Stimulated activated CD8-positive, alpha-beta memory T cell treated with anti-CD3 and anti-CD28 coated beads, Interleukin-12 subunit alpha, Interleukin-12 subunit beta, amount 100 ng/mL, for 1 hour (primary cell): Measurements from ENCODE around the gene IP6K1.

ENCODE experiments used
- DNase-seq: peaks from one replicate; pipeline ENCODE4 v3.0.0-alpha.2; 2020; ENCODE audit warnings: low read depth

IP6K1 gene

DNA sequence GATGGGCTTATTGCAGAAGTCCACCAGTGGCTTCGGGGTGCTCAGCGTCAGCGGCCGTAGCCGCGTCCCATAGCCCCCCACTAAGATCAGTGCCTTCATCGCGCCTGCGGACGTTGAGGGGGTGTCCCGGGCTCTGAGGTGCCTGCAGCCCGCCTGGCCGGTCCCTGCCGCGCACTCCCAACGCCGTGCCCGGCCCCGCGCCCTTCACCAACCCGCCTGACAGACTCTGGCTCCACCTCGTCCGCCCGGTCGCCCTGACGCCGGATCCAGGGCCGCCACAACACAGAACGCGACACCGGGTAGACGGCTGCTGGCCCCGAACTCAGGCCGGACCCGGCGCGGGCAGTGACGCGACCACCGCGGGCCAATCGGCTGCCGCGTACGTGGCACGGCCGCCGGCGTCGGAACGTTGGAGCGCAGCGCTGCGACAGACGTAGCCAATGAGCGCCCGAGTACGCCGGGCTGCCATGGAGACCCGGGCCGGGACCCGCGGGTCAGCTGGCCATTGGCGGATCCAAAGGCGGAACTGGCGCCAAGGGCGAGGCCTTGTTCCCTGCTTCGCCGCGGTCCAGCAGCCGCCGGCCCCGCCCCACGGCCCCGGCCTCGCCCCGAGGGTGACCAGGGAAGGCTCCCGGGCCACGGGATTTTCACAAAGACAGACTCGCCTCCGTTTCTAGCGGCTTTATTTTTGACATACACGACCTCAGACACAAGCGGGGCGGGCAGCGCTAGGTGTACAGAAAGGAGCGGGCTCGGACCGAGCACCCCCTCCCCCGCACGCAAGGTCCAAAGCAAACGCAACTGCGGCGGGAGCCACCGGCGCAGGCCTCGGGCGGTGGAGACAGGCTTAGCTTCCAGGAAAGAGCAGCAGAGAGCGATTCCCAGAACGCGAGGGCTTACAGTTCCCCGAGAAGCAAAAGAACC, 62.5 kb downstream of the IP6K1 start, which contains the start of gene GMPPB:
Gene GMPPB, minus strand, starts transcription at position 324 of the 924 bp plus-strand sequence. Its CDS starts 225 bp downstream, at position 99.
- DNase-seq, result peak; percentile 83

DNA sequence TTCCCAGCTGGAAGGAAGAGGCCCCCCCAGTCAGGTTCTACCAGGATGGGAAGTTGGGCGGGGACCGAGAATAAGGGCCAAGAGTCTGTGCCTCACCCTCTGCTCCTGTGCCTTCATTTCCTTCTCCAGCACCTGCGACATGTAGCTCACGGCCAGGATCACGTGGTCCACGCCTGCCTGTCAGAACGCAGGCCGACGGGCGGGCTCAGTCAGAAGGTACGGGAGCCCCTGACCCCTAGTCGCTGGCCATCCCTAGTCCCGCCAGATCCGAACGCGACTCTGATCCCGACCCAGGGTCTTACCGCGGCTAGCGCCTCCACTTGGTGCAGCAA, 63.1 kb downstream of the IP6K1 start:
- DNase-seq, result peak; percentile 33

DNA sequence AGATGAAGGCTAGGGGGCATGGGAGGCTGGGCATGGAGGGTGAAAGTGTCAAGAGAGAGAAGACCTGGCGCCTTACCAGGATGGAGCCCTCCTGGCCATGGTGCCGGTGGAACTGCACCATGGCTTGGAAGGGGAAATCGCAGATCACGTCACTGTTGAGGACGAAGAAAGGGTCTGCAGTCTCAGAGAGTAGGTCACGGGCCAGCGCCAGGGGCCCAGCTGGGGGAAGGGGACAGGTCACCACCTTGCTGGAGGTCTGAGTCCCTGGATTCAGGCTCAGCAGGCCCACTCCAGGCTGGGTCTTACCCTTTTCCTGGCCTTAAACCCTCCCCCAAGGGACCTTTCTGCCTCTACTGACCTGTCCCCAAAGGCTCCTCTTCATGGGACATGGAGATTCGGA, 63.4 kb downstream of the IP6K1 start:
- no peak for DNase-seq

DNA sequence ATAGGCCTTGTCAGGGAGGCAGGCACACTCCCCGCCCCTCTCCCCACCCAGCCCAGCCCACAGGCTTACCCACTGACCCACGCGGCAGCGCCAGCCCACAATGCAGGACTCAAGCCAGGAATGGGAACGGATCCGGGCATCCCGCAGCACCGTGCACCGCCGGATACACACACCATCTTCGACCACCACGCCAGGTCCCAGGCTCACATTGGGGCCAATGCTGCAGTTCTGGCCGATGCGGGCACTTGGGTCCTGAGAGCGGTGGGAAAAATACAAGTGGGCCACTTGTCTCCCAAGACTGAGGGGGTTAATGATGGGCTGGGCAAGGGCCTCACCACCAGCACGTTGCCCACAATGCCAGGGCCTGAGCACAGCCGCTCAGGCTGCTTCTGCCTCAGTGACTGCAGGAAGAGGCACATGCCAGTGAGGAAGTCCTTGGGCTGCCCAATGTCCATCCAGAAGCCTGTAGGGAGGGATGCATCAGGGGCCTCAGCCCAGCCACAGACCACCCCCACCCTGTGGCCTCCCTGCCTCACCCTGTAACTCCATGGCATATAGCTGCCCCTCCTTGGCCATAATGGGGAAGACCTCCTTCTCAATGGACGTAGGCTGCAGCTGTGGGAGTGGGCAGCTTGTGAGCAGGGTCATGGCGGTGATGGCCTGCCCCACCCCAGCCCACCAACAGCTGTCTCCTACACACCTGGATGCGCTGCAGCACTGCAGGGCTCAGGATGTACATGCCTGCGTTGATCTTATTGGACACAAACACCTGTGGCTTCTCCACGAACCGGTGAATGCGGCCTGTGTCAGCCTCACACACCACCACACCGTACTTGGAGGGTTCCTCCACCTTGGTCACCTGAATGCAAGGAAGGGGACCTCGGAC, 64.2 kb downstream of the IP6K1 start:
- DNase-seq, result no peak

DNA sequence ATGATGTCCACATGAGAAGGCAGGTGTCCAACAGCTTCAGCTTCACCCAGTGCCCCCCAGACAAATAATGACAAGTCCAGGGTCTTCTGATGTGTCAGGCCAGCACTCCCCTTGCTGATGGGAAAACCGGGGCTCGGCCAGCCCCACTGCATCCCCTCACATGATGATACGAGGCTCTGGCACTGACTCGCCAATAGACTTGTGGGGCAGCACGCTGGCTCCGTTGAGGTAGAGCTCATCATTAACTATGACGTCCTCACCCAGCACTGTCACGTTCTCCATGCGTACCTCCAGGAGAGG, 64.8 kb downstream of the IP6K1 start:
- no peak for DNase-seq

DNA sequence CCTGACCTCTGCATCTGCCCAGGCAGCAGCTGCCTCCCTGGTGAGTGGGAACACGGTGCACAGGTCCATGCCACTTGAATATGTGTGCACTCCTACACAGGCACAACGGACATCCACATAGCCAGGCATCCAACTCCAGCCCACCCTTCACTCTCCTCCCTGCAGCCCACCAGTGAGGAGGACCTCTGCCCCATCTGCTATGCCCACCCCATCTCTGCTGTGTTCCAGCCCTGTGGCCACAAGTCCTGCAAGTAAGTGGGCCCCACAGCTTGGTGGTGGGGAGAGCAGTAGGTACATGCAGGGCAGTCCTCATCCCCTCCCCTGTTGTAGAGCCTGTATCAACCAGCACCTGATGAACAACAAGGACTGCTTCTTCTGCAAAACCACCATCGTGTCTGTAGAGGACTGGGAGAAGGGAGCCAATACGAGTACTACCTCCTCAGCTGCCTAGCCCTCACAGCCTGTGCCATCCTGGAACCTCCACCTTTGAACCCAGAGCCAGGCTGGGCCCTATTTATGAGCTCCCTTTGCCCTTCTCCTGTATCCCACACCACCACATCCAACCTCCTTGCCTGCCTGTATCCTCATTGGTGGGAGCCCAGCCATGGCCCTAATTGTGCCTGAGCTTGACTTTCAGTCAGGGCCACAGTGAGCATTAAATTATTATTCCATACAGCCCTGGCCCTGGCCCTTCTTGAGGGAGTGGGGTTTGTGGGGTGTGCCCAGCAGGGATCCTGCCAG, 65.3 kb downstream of the IP6K1 start:
- DNase-seq, result no peak

DNA sequence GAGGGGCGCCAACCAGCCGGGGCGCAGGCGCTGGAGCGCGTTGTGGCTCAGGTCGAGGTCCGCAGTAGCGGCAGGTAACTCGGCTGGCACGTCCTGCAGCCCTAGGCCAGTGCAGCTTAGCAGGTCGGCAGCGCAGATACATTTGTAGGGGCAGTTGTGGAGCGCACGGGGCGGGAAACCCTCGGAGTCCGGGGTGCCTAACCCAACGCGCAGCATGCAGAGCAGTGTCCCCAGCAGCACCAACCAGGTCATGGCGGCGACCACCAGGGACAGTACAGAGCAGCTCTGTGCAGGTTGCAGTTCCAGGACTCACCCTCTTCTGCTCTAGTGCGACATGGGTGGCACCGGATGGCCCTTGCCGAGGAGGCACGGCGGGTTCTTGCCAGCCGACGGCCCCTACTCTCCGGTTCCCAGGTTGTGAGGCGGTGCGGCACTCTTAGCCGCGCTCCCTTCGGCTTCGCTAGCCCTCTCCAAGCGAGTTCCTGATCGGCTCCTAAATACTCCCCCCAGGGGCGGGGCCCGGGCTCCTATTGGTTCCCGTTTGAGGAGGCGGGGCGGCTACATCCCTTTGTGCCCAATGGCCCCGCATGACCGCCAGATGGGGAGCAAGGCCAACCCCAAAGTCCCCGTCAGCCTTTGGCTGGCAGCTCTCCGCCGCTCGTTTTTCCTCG, 67.0 kb downstream of the IP6K1 start, which contains the start of gene AMIGO3:
Gene AMIGO3, minus strand, starts transcription at position 471 of the 671 bp plus-strand sequence. Its CDS starts 219 bp downstream, at position 252.
- peak; percentile 83 for DNase-seq

DNA sequence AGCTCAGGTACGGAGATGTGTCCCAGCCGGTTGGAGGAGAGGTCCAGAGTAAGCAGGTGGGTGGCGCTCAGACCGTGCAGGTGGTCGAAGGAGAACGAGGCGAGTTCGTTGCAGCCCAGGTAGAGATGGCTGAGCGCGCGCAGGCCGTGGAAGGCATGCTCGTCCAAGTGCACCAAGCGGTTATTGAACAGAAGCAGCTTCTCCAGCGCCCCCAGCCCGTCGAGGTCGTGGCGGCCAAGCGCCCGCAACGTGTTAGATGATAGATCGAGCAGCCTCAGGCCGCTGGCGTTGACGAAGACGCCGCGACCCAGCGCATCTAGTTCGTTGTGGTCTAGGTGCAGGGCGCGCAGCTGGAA, 67.5 kb downstream of the IP6K1 start:
- no peak for DNase-seq

DNA sequence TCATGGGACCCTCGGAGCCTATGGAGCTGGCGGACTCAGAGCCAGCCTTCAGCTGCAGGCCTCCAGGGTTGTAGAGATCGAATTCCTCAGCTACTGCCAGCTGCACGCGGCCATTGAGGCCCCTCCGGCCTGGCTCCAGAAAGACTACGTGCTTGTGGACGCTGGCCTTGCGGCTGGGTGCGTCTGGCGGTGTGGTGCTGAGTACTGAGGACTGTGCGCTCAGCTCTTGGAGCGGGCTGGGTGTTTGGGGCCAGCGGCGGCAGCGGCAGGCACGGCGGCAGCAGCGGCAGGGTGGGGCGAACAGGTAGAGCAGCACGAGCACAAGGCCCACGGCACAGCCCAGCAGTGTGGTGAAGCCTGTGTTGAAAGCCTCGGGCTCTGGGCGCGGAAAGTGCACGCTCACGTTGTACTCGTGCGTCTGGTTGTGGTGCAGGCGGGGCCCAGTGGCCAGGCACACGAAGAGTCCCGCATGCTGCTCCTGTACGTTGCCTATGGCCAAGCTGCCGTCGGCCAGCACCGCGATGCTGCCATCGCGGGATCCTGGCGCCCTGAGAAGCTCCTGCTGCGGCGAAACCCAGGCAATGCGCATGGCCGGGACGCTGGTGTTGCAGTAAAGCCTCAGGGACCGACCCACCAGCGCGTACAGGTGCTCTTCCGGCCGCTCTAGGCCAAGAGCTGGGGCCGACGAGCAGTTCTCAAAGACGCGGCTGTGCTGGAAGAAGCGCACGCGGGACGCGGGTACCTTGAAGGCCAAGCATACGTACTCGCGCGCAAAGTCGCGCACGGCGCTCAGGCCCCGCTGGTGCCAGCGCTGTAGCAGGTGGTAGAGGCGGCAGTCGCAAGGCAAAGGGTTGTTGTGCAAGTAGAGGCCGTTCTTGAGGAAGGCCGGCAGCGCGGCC, 68.1 kb downstream of the IP6K1 start:
- DNase-seq, result no peak

DNA sequence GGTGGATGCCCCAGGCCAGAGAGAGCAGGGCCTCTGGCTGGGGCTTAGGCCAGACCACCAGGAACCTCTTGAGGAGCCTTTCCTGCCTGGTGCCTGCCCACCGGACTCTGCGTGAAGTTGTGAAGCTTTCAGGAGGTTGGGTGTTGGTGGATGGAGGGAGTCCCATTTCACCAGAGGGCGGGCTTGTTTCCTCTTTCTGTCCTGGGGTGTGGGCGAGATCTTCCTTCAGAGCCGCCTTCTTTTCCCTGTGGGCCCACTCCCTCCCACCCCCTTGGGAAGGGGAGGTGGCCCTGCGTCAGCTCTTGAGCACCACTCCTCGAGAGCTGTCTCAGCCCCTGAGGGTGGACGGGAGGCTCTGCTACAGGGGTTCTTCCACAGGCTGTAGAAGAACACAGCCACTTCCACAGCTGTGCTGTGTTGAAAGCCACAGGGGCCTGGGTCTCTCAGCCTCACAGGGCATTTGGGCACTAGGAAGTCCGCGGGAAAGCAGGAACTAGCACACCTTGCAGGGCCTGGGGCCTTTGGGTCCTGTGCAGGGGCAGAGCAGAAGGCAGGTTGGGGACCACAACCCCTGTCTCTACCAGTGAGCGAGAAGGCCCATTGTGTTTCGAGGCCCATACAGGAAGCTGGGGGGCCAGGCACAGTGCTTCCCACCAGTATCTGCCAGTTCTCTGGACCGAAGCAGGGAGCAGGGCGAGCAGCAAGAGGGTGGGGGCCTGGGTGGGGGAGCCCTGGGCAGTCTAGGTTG, 69.0 kb downstream of the IP6K1 start:
- no peak for DNase-seq

DNA sequence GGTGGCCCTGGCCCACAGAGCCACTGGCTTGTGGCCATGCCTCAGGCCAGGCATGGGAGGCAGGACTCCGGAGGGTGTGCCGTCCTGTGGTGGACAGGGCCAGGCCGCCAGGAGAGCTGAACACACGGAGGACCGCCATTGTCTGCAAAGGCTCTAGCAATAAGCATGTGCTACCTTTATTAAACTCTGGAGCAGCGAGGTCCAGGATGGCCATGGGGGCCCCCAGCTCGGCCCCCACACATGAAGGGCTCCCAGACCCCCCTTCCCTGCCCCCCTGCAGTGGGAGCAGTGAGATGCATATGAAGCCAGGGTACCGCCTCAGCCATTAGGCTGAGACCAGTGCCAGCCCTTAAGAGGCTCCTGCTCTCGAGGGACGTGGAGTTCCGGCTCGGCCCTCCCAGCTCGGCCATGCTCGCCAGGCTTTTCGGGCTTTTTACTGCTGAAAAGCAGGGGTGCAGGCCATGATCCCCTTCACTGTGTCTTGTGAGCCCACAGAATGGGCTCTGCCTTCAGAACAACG, 69.6 kb downstream of the IP6K1 start:
- DNase-seq, result no peak

DNA sequence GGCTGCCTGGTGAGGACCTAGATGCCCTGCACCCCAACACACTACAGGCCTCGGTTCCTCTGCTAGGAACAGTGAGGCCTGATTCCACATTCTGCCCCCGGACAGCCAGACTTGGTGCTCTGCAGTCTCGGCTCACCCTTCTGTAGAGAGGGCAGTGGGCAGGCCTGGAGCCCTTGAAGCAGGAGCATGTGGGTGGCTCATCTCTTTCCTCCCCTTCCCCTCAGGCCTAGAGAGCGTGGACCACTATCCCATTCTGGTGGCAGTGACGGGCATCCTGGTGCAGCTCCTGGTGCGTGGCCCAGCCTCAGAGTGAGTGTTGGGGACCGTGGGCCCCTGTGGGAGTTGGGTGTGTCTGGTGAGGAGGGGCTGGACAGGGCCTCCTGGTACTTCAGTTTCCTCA, 70.2 kb downstream of the IP6K1 start:
- DNase-seq, result no peak

DNA sequence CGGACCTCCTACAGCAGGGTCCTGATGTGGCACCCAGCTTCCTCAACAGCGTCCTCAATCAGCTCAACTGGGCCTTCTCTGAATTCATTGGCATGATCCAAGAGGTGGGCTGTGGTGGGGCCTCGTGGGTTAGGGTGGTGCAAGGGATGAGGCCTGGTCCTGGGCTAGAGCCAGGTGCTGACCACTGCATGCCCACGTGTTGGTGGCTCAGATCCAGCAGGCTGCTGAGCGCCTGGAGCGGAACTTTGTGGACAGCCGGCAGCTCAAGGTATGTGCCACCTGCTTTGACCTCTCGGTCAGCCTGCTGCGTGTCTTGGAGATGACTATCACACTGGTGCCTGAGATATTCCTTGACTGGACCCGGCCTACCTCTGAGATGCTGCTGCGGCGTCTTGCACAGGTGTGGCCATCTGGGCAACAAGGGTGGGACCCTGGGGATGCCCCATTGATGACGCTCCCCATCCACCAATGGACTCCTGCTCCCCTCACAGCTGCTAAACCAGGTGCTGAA, 70.7 kb downstream of the IP6K1 start:
- DNase-seq, result no peak

DNA sequence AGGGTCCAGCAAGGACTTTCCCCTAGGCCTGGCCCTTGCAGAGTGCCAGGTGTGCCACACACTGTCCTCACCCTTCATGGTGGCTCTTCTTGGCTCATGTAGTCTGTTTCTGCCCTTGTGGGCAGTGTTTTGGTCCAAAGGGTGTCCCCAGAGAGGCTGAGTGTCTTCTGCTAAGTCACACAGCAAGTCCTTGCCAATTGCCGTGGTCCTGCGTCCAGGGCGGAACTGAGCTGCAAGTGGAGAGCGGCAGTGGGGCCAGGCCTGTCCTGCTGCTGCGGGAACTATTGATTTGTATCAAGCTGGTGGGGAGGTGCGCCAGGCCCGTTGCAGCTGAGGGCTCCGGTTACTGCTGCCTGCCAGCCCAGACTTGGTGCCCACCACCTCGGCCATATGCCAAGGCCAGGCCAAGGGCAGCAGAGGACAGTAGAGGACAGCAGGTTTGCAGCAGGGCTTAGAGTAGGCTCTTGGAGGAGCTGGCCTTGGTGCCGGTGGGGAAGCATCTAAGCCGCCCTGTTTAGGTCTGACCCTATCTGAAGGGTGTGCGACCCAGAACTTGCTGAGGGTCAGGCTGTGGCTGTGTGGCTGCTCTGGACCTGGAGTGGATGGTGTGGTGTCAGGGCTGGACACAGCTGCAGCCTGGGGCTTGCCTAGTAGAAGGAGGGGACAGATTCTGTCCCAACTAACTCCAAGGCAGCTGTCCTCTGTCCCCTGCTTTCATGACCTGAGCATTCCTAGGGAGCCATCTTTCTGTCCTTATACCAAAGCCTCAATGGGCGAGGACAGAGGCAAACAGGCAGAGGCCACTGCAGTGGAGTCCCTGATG, 71.4 kb downstream of the IP6K1 start:
- no peak for DNase-seq

DNA sequence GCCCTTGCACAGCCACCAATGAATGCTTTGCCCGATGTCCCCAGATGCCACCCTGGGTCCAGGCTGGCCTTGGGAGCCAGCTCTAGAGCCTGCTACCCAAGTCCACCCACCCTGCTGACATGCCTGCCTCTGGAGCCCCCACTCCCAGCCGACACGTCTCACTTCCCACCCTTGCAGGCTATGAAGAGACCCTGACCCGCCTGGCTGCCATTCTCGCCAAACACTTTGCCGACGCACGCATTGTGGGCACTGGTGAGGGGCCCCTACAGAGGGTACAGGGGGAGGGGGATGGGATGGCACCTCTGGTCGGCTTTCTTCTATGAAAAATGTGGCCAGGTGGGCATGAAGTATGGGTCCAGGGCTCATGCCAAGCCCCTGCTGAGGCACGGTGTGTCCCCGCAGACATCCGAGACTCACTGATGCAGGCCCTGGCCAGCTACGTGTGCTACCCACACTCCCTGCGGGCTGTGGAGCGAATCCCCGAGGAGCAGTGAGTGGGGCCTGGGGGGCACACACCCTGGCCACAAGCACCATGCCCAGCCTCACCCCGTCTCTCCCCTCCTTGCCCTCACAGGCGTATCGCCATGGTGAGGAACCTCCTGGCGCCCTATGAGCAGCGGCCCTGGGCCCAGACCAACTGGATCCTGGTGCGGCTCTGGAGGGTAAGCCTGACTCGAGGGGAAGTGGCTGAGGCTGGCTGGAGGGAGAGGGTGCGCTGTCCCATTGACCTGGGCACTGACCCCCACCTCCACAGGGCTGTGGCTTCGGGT, 72.8 kb downstream of the IP6K1 start:
- DNase-seq, result no peak

DNA sequence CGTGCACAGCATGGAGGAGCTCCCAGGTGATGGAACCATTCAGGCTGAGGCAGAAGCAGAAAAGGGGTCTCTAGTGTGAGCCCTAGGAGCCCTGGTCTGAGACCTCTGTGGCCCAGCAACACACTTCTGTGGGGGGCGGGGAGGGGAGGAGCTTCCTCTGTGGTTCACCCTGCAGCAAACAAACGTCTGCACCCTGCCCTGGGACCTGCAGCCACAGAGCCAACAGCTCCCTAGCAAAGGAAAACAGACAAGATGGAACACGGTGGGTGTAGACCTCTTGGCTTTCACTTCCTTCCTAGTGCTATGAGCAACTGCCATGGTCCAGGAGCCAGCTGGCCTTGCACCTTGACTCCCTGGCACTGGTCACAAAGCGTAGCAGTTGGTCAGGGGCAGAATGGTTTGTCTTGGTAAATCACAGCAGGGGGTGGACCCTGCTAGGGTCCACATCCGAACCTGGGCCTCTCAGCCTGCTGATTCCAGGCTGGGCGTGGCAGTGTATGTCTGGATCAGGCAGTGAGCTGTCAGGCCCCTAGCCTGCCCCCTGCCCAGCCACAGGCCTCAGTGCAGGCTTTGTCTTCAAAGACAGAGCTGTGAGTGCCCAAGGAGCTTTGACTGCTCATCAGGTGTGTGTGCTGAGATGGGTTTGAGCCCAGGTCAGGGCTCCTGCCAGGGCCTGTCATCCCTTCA, 73.6 kb downstream of the IP6K1 start:
- no peak for DNase-seq

DNA sequence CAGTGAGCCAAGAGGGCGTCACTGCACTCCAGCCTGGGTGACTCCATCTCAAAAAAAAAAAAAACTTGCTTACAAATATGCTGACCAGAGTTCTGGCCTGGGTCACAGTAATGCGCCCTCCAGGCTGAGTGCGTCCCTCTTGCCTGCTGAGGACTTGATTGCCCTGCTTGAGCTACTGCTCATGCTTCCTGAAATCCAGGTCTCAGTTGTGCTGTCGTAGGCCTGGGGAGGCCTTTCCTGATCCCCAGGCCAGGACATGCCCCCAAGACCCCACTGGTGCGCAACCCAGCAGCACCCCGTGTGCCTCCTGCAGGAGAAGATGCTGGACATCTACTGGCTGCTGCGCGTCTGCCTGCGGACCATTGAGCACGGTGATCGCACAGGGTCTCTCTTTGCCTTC, 74.2 kb downstream of the IP6K1 start:
- DNase-seq, result no peak
